GM19023 (cell line): ENCODE results near the gene BMP10.

Experiments used
- ATAC-seq: cut with Tn5 transposase; IDR thresholded peaks from one replicate; pipeline ENCODE4 v1.9.1; 2021; ENCODE audit warnings: mild to moderate bottlenecking, moderate library complexity; ENCODE audit not compliant: unreplicated experiment

The BMP10 gene

GRCh38 chr2:68871159-68871764 is at the start of gene BMP10:
Gene BMP10, minus strand, starts transcription at chr2:68871397. Its CDS starts 39 bp downstream, at chr2:68871358.
- ATAC-seq = no peak

GRCh38 chr2:68920481-68921170 is 49.4 kb upstream of the BMP10 start:
- no peak for ATAC-seq

GRCh38 chr2:68918497-68918896 is 47.3 kb upstream of the BMP10 start:
- ATAC-seq = no peak

GRCh38 chr2:68917034-68917718 is 46.0 kb upstream of the BMP10 start:
- no peak for ATAC-seq

- ATAC-seq = no peak
Observed at GRCh38 chr2:68916226-68916625, 45.0 kb upstream of the BMP10 start.

GRCh38 chr2:68915393-68915792 is 44.2 kb upstream of the BMP10 start:
- ATAC-seq = no peak

GRCh38 chr2:68913359-68913758 is 42.2 kb upstream of the BMP10 start:
- ATAC-seq = no peak

- no peak for ATAC-seq
Observed at GRCh38 chr2:68912732-68913131, 41.5 kb upstream of the BMP10 start.

- no peak for ATAC-seq
Observed at GRCh38 chr2:68912111-68912510, 40.9 kb upstream of the BMP10 start.

- no peak for ATAC-seq
Observed at GRCh38 chr2:68911709-68912108, 40.5 kb upstream of the BMP10 start.

GRCh38 chr2:68911246-68911645 is 40.0 kb upstream of the BMP10 start:
- no peak for ATAC-seq

- peak; percentile 37 for ATAC-seq
Observed at GRCh38 chr2:68909793-68910674, 38.8 kb upstream of the BMP10 start.

GRCh38 chr2:68908392-68908970 is 37.3 kb upstream of the BMP10 start:
- peak; percentile 98 for ATAC-seq

- peak; percentile 31 for ATAC-seq
Observed at GRCh38 chr2:68907920-68908253, 36.7 kb upstream of the BMP10 start.

- ATAC-seq = no peak
Observed at GRCh38 chr2:68907232-68907919, 36.2 kb upstream of the BMP10 start.

- no peak for ATAC-seq
Observed at GRCh38 chr2:68906716-68907115, 35.5 kb upstream of the BMP10 start.

GRCh38 chr2:68905116-68905515 is 33.9 kb upstream of the BMP10 start:
- no peak for ATAC-seq

- no peak for ATAC-seq
Observed at GRCh38 chr2:68901561-68901960, 30.4 kb upstream of the BMP10 start.

- no peak for ATAC-seq
Observed at GRCh38 chr2:68901199-68901514, 30.0 kb upstream of the BMP10 start.

GRCh38 chr2:68900496-68901198 is 29.4 kb upstream of the BMP10 start:
- no peak for ATAC-seq
